Measurements from ENCODE around the gene PIP5K1B. TPM values are rescaled to one million over a fixed set of nuclear protein-coding genes. Genes with fewer than 3 reads are reported as not detected.
A peak's percentile ranks its signal among the peaks of the same experiment; 100 is the strongest.

PIP5K1B gene
- total RNA-seq, 1 experiment from 2014 or later, result 5.2 TPM

- H3K36me3 Mint-ChIP-seq, result peaks cover 6% of the 10 kb centered on the region
- no peaks in the 10 kb centered on the region for H3K27me3 Mint-ChIP-seq (ENCODE audit: low read depth)
- POLR2A ChIA-PET, result interaction anchor here (0.7 kb wide), 1 partner anchor 345 kb away, joined by 3 read pairs; no protein-coding TSS in a partner anchor
- ATAC-seq, result peak; percentile 62
- H3K27ac Mint-ChIP-seq, result peak overlapping the region; percentile 73
- no peak for DNase-seq (ENCODE audit: low spot score)
- CTCF ChIA-PET, result no interaction called here
- no peak overlapping the region for H3K4me3 Mint-ChIP-seq
- H3K9me3 Mint-ChIP-seq, result peaks cover 7% of the 10 kb centered on the region
- TF ChIP-seq ATF6 (CRISPR knock-in tag; IDR thresholded peaks at IDR 0.05) (no peak), CREM (CRISPR knock-in tag; IDR thresholded peaks at IDR 0.05) (no peak)
- peaks cover 43% of the 10 kb centered on the region for H3K4me1 Mint-ChIP-seq
Observed at GRCh38 chr9:68981789-68982188, 276.7 kb downstream of the PIP5K1B start.

- POLR2A ChIA-PET, result no interaction called here
- peak overlapping the region; percentile 51; the same call in 1 of the 2 replicates for H3K27ac Mint-ChIP-seq
- CTCF ChIA-PET, result interaction anchor here (1.7 kb wide), 1 partner anchor 138 kb away, joined by 4 read pairs; no protein-coding TSS in a partner anchor
- H3K36me3 Mint-ChIP-seq, result peaks cover 3% of the 10 kb centered on the region; the same call in 1 of the 2 replicates
- H3K4me3 Mint-ChIP-seq, result no peak overlapping the region
- TF ChIP-seq TP53 (CRISPR knock-in tag; IDR thresholded peaks at IDR 0.05) (no peak), ZNF232 (CRISPR knock-in tag; IDR thresholded peaks at IDR 0.05) (no peak), TCF7 (CRISPR knock-in tag; IDR thresholded peaks at IDR 0.05; ENCODE audit: low read depth) (no peak), USF1 (CRISPR knock-in tag; IDR thresholded peaks at IDR 0.05) (no peak), MYBL2 (CRISPR knock-in tag; IDR thresholded peaks at IDR 0.05) (no peak), SMAD3 (CRISPR knock-in tag; IDR thresholded peaks at IDR 0.05; ENCODE audit: borderline replicate concordance) (no peak), GTF2I (CRISPR knock-in tag; conservative IDR thresholded peaks at IDR 0.05) (no peak), USF2 (CRISPR knock-in tag; IDR thresholded peaks at IDR 0.05) (no peak), FOXP4 (CRISPR knock-in tag; IDR thresholded peaks at IDR 0.05) (no peak), PRRX2 (CRISPR knock-in tag; IDR thresholded peaks at IDR 0.05) (no peak), ETV6 (CRISPR knock-in tag; IDR thresholded peaks at IDR 0.05) (no peak), CREB1 (CRISPR knock-in tag; IDR thresholded peaks at IDR 0.05) (no peak), NFYB (CRISPR knock-in tag; conservative IDR thresholded peaks at IDR 0.05; ENCODE audit: low read depth) (no peak), NR2C2 (CRISPR knock-in tag; IDR thresholded peaks at IDR 0.05) (no peak), ZNF281 (CRISPR knock-in tag; IDR thresholded peaks at IDR 0.05) (no peak), KAT7 (CRISPR knock-in tag; IDR thresholded peaks at IDR 0.05; ENCODE audit: borderline replicate concordance) (no peak), NR3C1 (CRISPR knock-in tag; conservative IDR thresholded peaks at IDR 0.05; ENCODE audit: low read depth) (no peak), ZNF317 (CRISPR knock-in tag; IDR thresholded peaks at IDR 0.05; ENCODE audit: borderline replicate concordance, low read depth) (no peak), ERG (CRISPR knock-in tag; IDR thresholded peaks at IDR 0.05) (no peak)
- ATAC-seq, result no peak
- peaks cover 43% of the 10 kb centered on the region for H3K4me1 Mint-ChIP-seq
- DNase-seq (ENCODE audit: low spot score), result no peak
- H3K9me3 Mint-ChIP-seq, result peaks cover 3% of the 10 kb centered on the region
- no peaks in the 10 kb centered on the region for H3K27me3 Mint-ChIP-seq (ENCODE audit: low read depth)
Observed at GRCh38 chr9:68983008-68983411, 278.0 kb downstream of the PIP5K1B start.

Data from WTC11 (cell line).